Measurements from ENCODE around the gene ACACB.

DNA sequence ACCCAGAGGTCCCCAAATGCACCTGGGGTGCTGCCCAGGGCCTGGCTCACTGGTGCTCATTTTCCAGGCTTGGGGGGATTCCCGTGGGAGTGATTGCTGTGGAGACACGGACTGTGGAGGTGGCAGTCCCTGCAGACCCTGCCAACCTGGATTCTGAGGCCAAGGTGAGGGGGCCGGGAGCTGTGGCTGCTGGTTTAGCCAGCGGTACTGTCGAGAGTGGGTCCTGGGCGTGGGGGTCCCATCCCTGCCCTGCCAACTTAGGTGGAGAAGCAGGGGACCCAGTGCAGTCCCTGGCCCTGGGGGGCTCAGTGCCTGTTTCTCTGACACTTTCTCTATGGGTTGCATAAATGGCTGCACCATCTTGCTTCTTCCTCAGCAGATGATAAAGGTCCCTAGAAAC lies 141.8 kb downstream of the ACACB start:
- TF ChIP-seq POLR2A (IDR thresholded peaks at IDR 0.05; ENCODE audit: low read depth, low read length), result no peak
- TF ChIP-seq SPI1 (IDR thresholded peaks at IDR 0.05; ENCODE audit: low read depth, low read length), result no peak
- TF ChIP-seq POLR2AphosphoS5 (IDR thresholded peaks at IDR 0.05; ENCODE audit: low read depth, low read length), result no peak
- TF ChIP-seq TAF1 (IDR thresholded peaks at IDR 0.05; ENCODE audit: low read depth, low read length), result no peak
- TF ChIP-seq POU2F2 (IDR thresholded peaks at IDR 0.05; ENCODE audit: low read depth, low read length), result no peak
